Thoracic aorta endothelial cell (primary cell): ENCODE data around the gene GCNT1. TPM values are rescaled to one million over a fixed set of nuclear protein-coding genes. Genes with fewer than 3 reads are reported as not detected.

Experiments
- total RNA-seq: library from RNA; depleted of rRNA; stranded (reverse); fragments of >200 nt; gene quantifications from 2 replicates; pipeline ENCODE4 v1.2.3, GENCODE V29; 2012

The GCNT1 gene
- 13.4 and 15.8 TPM in 2 replicates for total RNA-seq

GRCh38 chr9:76458903-76459693 is at the start of gene GCNT1:
Gene GCNT1 (plus strand): TSS chr9:76459182. CDS start chr9:76502382, 43,200 bp downstream.

Other genes starting within 250 kb of the GCNT1 start
- 69.3 and 82.4 TPM in 2 replicates for gene RFK, start 64.8 kb upstream of the GCNT1 start, total RNA-seq